Breast epithelium (tissue), 4 donors: ENCODE data around the gene IL32. TPM values are rescaled to one million over a fixed set of nuclear protein-coding genes. Genes with fewer than 3 reads are reported as not detected.
"Not testable (repeated sequence)": the region's sequence is repeated elsewhere in the genome, so short reads cannot be mapped to it uniquely, and the experiment has no call there.

Experiments
- DNase-seq, 2 donors: peaks; one replicate each; pipeline ENCODE4 v3.0.0-alpha.2; 2019; ENCODE audit warnings: low spot score in 2 of 2
- H3K27ac ChIP-seq, 2 donors: fragments of 200-600 bp; sonication (generic) in 1 of 2; one replicate each; pipeline ENCODE4 v1.5.1; 2016 to 2019; ENCODE audit warnings: mild to moderate bottlenecking in 1 of 2
- H3K27me3 ChIP-seq, 2 donors: fragments of 200-600 bp; sonication (generic) in 1 of 2; one replicate each; pipeline versions ENCODE4 v1.5.1 to v1.6.0; 2017 to 2019; ENCODE audit warnings: control low read depth in 1 of 2, mild to moderate bottlenecking in 1 of 2
- H3K36me3 ChIP-seq: fragments of 200-600 bp; one replicate; pipeline ENCODE4 v1.5.1; 2019
- H3K4me1 ChIP-seq, 2 donors: fragments of 200-600 bp; sonication (generic); one replicate each; pipeline ENCODE4 v1.5.1; 2016 to 2019; ENCODE audit warnings: control low read depth in 1 of 2
- H3K4me3 ChIP-seq, 3 donors: fragments of 200-600 bp; sonication (generic); 1 replicate in 2 of 3; 2 replicates in 1 of 3; pipeline ENCODE4 v1.5.1; 2016 to 2019; ENCODE audit warnings: mild to moderate bottlenecking in 3 of 3, moderate library complexity in 2 of 3
- H3K9me3 ChIP-seq, 2 donors: fragments of 200-600 bp; sonication (generic) in 1 of 2; one replicate each; pipeline ENCODE4 v1.5.1; 2016 to 2019; ENCODE audit warnings: control low read depth in 1 of 2
- POLR2A ChIP-seq: fragments of 450-650 bp; IDR thresholded peaks from one replicate; pipeline ENCODE4 v1.6.1; 2016; ENCODE audit warnings: antibody characterized with exemption, mild to moderate bottlenecking, moderate library complexity
- POLR2AphosphoS5 ChIP-seq, 3 donors: sonication (generic); formaldehyde crosslinking; IDR thresholded peaks; one replicate each; pipeline ENCODE4 v1.6.1; 2017; ENCODE audit warnings: antibody characterized with exemption in 3 of 3
- intact Hi-C: fragments of 100-400 bp; cut with DNase I; formaldehyde crosslinking; loops from one replicate; pipeline ENCODE4 v1.15.1; 2023; ENCODE audit warnings: low total_unique reads
- total RNA-seq, 3 donors: library from RNA; depleted of rRNA; stranded (reverse); fragments of >200 nt; gene quantifications; one replicate each; pipeline ENCODE4 v1.1.0, GENCODE V29; 2016
- TF ChIP-seq, protein P1 (sequence below), 3 donors: fragments of 450-650 bp; IDR thresholded peaks; one replicate each; pipeline ENCODE4 v1.5.1; 2016 to 2017; ENCODE audit warnings: antibody characterized with exemption in 3 of 3, mild to moderate bottlenecking in 3 of 3, moderate library complexity in 3 of 3

The IL32 gene
- total RNA-seq, 3 donors from 2014 or later, result 9.1 to 17.0 (median 12.0) TPM

DNA sequence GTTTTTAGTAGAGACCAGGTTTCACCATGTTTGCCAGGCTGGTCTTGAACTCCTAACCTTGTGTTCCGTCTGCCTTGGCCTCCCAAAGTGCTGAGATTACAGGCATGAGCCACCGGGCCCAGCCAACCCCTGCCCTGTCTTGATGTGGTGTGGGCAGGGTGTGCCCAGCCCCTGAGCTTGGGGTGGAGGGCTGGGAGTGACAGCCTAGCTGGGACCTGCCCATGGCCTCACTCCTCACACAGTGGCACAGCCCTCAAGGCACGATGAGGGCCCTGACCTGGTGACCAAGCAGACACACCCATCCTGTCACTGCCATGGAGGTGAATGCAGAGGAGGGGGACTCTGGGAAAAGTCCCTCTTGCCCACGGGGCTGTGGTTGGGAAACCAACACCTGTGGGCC is 3.0 kb downstream of the IL32 start:
- Histone ChIP-seq H3K4me3 (no peak overlapping the region), H3K27me3 (no peaks in the 10 kb centered on the region), H3K36me3 (no peaks in the 10 kb centered on the region), H3K4me1 (no peaks in the 10 kb centered on the region), H3K9me3 (no peaks in the 10 kb centered on the region), H3K27ac (no peak overlapping the region)
- intact Hi-C loops, result no loop called here
- TF ChIP-seq, protein P1, sequence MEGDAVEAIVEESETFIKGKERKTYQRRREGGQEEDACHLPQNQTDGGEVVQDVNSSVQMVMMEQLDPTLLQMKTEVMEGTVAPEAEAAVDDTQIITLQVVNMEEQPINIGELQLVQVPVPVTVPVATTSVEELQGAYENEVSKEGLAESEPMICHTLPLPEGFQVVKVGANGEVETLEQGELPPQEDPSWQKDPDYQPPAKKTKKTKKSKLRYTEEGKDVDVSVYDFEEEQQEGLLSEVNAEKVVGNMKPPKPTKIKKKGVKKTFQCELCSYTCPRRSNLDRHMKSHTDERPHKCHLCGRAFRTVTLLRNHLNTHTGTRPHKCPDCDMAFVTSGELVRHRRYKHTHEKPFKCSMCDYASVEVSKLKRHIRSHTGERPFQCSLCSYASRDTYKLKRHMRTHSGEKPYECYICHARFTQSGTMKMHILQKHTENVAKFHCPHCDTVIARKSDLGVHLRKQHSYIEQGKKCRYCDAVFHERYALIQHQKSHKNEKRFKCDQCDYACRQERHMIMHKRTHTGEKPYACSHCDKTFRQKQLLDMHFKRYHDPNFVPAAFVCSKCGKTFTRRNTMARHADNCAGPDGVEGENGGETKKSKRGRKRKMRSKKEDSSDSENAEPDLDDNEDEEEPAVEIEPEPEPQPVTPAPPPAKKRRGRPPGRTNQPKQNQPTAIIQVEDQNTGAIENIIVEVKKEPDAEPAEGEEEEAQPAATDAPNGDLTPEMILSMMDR (IDR thresholded peaks at IDR 0.05), result no peak
- TF ChIP-seq POLR2AphosphoS5 (IDR thresholded peaks at IDR 0.05) (no peak), POLR2A (no peak)
- no peak for DNase-seq

GRCh38 chr16:3069146-3069545 is 3.7 kb downstream of the IL32 start:
- DNase-seq, H3K27me3 ChIP-seq, H3K4me1 ChIP-seq, H3K4me3 ChIP-seq, H3K27ac ChIP-seq, H3K9me3 ChIP-seq, intact Hi-C loops, H3K36me3 ChIP-seq: not testable (repeated sequence)

DNA sequence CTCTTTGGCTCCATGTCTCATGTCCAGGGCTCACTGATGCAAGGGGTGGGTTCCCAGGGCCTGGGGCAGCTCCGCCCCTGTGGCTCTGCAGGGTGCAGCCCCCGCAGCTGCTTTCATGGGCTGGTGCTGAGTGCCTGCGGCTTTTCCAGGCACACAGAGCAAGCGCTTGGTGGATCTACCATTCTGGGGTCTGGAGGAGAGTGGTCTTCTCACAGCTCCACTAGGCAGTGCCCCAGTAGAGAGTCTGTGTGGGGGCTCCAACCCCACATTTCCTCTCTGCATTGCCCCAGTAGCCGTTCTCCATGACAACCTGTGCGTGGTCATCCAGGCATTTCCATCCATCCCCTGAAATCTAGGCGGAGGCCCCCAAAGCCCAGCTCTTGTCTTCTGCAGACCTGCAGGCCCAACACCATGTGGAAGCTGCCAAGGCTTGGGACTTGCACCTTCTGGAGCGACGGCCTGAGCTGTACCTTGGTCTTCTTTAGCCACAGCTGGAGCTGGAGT is 5.2 kb downstream of the IL32 start:
- no peak overlapping the region for H3K4me3 ChIP-seq
- no peak for DNase-seq
- H3K4me1 ChIP-seq, result no peaks in the 10 kb centered on the region
- H3K27me3 ChIP-seq, result no peaks in the 10 kb centered on the region
- no peaks in the 10 kb centered on the region for H3K36me3 ChIP-seq
- TF ChIP-seq POLR2AphosphoS5 (IDR thresholded peaks at IDR 0.05), result no peak
- TF ChIP-seq, protein P1 (IDR thresholded peaks at IDR 0.05), result no peak
- no peaks in the 10 kb centered on the region for H3K9me3 ChIP-seq
- intact Hi-C loops, result no loop called here
- no peak overlapping the region for H3K27ac ChIP-seq

- Histone ChIP-seq H3K36me3 (no peaks in the 10 kb centered on the region), H3K27ac (no peak overlapping the region), H3K4me1 (no peaks in the 10 kb centered on the region), H3K9me3 (no peaks in the 10 kb centered on the region), H3K27me3 (no peaks in the 10 kb centered on the region), H3K4me3 (no peak overlapping the region)
- TF ChIP-seq POLR2A (no peak), POLR2AphosphoS5 (IDR thresholded peaks at IDR 0.05) (no peak)
- TF ChIP-seq, protein P1 (IDR thresholded peaks at IDR 0.05), result no peak
- intact Hi-C loops, result no loop called here
- no peak for DNase-seq
Measured at GRCh38 chr16:3071655-3072054, 6.2 kb downstream of the IL32 start.

DNA sequence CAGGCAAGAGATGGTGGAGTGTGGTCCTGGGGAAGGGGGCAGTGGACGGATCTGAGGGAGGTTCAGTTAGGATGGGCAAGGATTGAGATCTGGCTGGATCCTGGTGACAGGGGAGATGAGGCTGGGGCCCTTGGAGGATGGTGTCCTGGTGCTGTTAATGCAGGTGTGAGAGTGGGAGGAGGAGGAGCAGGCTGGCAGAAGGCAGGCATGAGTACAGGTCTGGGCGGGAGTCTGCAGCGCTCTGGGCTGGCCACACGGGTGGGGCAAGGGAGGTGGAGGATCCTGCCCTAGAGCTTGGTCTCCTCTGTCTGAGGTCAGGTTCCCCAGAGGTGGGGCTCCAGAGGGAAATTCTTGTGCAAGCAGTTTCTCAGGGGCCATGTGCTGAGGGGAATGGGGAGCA is 6.7 kb downstream of the IL32 start:
- H3K9me3 ChIP-seq, H3K4me3 ChIP-seq, H3K36me3 ChIP-seq, H3K27ac ChIP-seq, DNase-seq, intact Hi-C loops, H3K27me3 ChIP-seq, H3K4me1 ChIP-seq: not testable (repeated sequence)

- H3K36me3 ChIP-seq, H3K4me1 ChIP-seq, DNase-seq, intact Hi-C loops, H3K27ac ChIP-seq, H3K27me3 ChIP-seq, H3K4me3 ChIP-seq, H3K9me3 ChIP-seq: not testable (repeated sequence)
Measured at GRCh38 chr16:3072576-3073263, 7.3 kb downstream of the IL32 start.

GRCh38 chr16:3073448-3073847 is 8.0 kb downstream of the IL32 start:
- no peaks in the 10 kb centered on the region for H3K9me3 ChIP-seq
- H3K36me3 ChIP-seq, result no peaks in the 10 kb centered on the region
- TF ChIP-seq POLR2A (no peak), POLR2AphosphoS5 (IDR thresholded peaks at IDR 0.05) (no peak)
- intact Hi-C loops, result no loop called here
- DNase-seq, result no peak
- H3K4me1 ChIP-seq, result no peaks in the 10 kb centered on the region
- H3K4me3 ChIP-seq, result no peak overlapping the region
- H3K27ac ChIP-seq, result no peak overlapping the region
- no peaks in the 10 kb centered on the region for H3K27me3 ChIP-seq
